HEK293T (cell line): ENCODE data around the gene ENAH.

ENCODE experiments used
- BHLHE40 ChIP-seq: fragments of 450-650 bp; IDR thresholded peaks from 2 replicates; pipeline ENCODE4 v1.6.1; 2016; ENCODE audit warnings: mild to moderate bottlenecking, moderate library complexity, borderline replicate concordance
- FOXA1 ChIP-seq: fragments of 450-650 bp; IDR thresholded peaks from 2 replicates; pipeline ENCODE4 v1.6.1; 2016; ENCODE audit warnings: mild to moderate bottlenecking
- FOXK2 ChIP-seq: fragments of 450-650 bp; IDR thresholded peaks from 2 replicates; pipeline ENCODE4 v1.6.1; 2016; ENCODE audit warnings: mild to moderate bottlenecking
- FOXM1 ChIP-seq: fragments of 450-650 bp; IDR thresholded peaks from 2 replicates; pipeline ENCODE4 v1.6.1; 2017; ENCODE audit warnings: mild to moderate bottlenecking, borderline replicate concordance
- HDGF ChIP-seq: fragments of 450-650 bp; IDR thresholded peaks from 2 replicates; pipeline ENCODE4 v1.6.1; 2017; ENCODE audit warnings: antibody characterized with exemption, borderline replicate concordance
- L3MBTL2 ChIP-seq: fragments of 450-650 bp; conservative IDR thresholded peaks from 2 replicates; pipeline ENCODE4 v1.6.1; 2016; ENCODE audit warnings: mild to moderate bottlenecking
- LEF1 ChIP-seq: fragments of 450-650 bp; IDR thresholded peaks from 2 replicates; pipeline ENCODE4 v1.6.1; 2017; ENCODE audit warnings: mild to moderate bottlenecking, borderline replicate concordance
- NFRKB ChIP-seq: fragments of 450-650 bp; IDR thresholded peaks from 2 replicates; pipeline ENCODE4 v1.6.1; 2016; ENCODE audit warnings: mild to moderate bottlenecking, moderate library complexity
- SP1 ChIP-seq: fragments of 450-650 bp; IDR thresholded peaks from 2 replicates; pipeline ENCODE4 v1.6.1; 2017
- ZNF384 ChIP-seq: fragments of 450-650 bp; IDR thresholded peaks from 2 replicates; pipeline ENCODE4 v1.6.1; 2016

- TF ChIP-seq HDGF = no peak
- no peak for TF ChIP-seq SP1
- TF ChIP-seq BHLHE40 = no peak
- TF ChIP-seq FOXK2 = no peak
- no peak for TF ChIP-seq L3MBTL2
- no peak for TF ChIP-seq FOXA1
- no peak for TF ChIP-seq FOXM1
- no peak for TF ChIP-seq LEF1
- TF ChIP-seq NFRKB = no peak
- TF ChIP-seq ZNF384 = no peak
These were observed 71.7 kb downstream of the ENAH start for GRCh38 chr1:225581186-225581585.
